ENCODE measurements around the gene XRN2.

XRN2 gene

DNA sequence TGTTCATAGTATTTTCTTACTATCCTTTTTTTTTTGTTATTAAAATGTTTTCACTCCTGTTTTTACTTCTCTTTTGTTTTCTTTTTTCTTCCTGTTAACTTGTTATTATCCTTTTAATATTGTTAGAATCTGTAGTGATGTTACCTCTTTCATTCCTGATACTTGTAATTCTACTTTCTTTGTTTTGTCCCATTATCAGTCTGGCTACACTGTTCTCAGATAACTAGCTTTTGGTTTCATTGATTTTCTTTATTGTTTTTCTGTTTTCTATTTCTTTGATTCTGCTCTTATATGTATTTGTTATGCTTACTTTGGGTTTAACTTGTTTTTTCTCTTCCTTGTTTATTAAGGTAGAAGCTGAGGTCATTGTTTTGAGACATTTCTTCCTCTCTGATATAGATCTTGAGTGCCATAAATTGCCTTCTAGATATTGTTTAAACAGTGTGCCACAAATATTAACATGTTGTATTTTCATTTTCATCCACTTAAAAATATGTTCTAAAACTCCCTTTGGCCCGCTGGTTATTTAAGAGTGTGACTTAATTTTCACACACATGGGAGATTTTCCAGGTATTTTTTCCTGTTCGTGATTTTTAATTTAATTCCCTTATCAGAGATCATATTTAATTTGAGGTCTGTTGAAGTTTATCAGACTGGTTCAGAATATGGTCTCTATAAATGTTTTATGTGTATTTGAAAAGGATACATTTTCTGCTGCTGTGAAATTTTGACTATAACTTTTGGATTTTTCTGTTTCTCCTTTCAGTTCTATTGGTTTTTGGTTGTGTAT is 6.7 kb downstream of the XRN2 start:
- H4K20me1 ChIP-seq (ENCODE audit: insufficient read depth, low read length): peaks cover 75% of the 10 kb centered on the region
- TF ChIP-seq, protein P1, sequence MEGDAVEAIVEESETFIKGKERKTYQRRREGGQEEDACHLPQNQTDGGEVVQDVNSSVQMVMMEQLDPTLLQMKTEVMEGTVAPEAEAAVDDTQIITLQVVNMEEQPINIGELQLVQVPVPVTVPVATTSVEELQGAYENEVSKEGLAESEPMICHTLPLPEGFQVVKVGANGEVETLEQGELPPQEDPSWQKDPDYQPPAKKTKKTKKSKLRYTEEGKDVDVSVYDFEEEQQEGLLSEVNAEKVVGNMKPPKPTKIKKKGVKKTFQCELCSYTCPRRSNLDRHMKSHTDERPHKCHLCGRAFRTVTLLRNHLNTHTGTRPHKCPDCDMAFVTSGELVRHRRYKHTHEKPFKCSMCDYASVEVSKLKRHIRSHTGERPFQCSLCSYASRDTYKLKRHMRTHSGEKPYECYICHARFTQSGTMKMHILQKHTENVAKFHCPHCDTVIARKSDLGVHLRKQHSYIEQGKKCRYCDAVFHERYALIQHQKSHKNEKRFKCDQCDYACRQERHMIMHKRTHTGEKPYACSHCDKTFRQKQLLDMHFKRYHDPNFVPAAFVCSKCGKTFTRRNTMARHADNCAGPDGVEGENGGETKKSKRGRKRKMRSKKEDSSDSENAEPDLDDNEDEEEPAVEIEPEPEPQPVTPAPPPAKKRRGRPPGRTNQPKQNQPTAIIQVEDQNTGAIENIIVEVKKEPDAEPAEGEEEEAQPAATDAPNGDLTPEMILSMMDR (IDR thresholded peaks at IDR 0.05; ENCODE audit: low read depth, low read length): no peak
- no peak for TF ChIP-seq EZH2phosphoT487 (IDR thresholded peaks at IDR 0.05; ENCODE audit: low read depth)
- H3K4me1 ChIP-seq (ENCODE audit: low read length): peaks cover 5% of the 10 kb centered on the region

DNA sequence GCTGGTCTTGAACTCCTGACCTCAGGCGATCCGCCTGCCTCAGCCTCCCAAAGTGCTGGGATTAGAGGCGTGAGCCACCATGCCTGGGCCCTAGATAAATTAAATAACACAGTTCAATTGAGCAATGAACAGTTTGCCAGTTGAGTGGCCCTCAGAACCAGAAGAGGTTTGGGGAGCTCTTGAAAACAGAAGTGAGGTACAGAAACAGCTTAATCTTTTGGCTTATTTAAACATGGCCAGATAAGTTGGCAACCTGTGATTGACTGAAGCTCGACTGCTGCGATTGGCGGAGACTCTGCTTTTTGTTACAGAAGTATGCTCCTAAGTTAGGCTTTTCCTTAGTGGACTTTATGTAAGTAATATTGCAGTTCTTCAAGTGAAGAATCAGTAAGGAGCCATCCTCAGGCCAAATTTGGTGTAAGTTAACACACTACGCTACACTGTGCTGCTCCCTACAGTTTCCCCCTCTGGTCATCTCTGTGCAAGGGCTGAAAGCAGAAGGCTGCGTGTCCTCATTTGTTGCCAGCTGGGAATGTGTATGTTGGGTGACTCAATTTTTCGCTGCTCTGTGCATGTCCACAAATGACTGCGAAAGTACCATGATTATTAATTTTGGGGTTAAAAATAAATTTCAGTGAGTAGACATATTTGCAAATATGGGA is 9.8 kb downstream of the XRN2 start:
- Histone ChIP-seq H3K4me3 (ENCODE audit: low read length) (no peak overlapping the region), H2AFZ (ENCODE audit: low read depth, low read length) (no peak overlapping the region), H4K20me1 (ENCODE audit: insufficient read depth, low read length) (peaks cover 95% of the 10 kb centered on the region), H3K27me3 (ENCODE audit: low read depth, low read length) (no peaks in the 10 kb centered on the region), H3K36me3 (replicated peaks; ENCODE audit: low read depth, low read length) (peaks cover 24% of the 10 kb centered on the region), H3K9me3 (ENCODE audit: insufficient read depth, low read length) (0 out of 2 replicates have a peak, but pooled peaks cover 3% of the 10 kb centered on the region), H3K4me2 (ENCODE audit: low read length) (no peak overlapping the region), H3K9ac (ENCODE audit: low read length) (no peak overlapping the region), H3K79me2 (ENCODE audit: low read length) (peaks cover 100% of the 10 kb centered on the region), H3K4me1 (ENCODE audit: low read length) (peaks cover 7% of the 10 kb centered on the region), H3K27ac (ENCODE audit: low read length) (no peak overlapping the region)
- TF ChIP-seq, protein P1 (IDR thresholded peaks at IDR 0.05; ENCODE audit: low read depth, low read length): no peak
- TF ChIP-seq EZH2phosphoT487 (IDR thresholded peaks at IDR 0.05; ENCODE audit: low read depth): no peak

More for the DNA sequence above, 6.7 kb downstream of the XRN2 start:
- Histone ChIP-seq H3K4me2 (ENCODE audit: low read length) (no peak overlapping the region), H3K79me2 (ENCODE audit: low read length) (peaks cover 100% of the 10 kb centered on the region), H3K4me3 (ENCODE audit: low read length) (no peak overlapping the region), H3K36me3 (replicated peaks; ENCODE audit: low read depth, low read length) (peaks cover 27% of the 10 kb centered on the region), H2AFZ (ENCODE audit: low read depth, low read length) (no peak overlapping the region), H3K27ac (ENCODE audit: low read length) (no peak overlapping the region), H3K9ac (ENCODE audit: low read length) (no peak overlapping the region), H3K9me3 (ENCODE audit: insufficient read depth, low read length) (no peaks in the 10 kb centered on the region), H3K27me3 (ENCODE audit: low read depth, low read length) (no peaks in the 10 kb centered on the region)

DNA sequence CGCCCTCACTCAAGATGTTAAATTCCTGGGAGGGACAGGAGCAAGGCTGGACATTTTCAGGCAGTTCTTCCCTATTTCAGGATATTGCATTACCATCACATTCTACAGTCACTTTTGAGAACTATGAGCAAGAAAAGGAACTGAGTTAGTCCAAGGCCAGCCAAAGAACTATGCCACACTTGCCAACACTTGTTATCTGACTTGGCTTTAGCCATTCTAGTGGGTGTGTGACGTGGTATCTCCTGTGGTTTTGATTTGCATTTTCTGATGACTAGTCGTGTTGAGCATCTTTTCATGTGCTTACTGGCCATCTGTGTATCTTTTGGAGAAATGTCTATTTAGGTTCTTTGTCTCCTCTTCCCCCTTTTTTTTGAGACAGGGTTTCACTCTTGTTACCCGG is 12.0 kb downstream of the XRN2 start:
- H3K4me2 ChIP-seq (ENCODE audit: low read length): no peak overlapping the region
- H3K4me1 ChIP-seq (ENCODE audit: low read length): peaks cover 7% of the 10 kb centered on the region
- TF ChIP-seq EZH2phosphoT487 (IDR thresholded peaks at IDR 0.05; ENCODE audit: low read depth): no peak
- TF ChIP-seq, protein P1 (IDR thresholded peaks at IDR 0.05; ENCODE audit: low read depth, low read length): no peak
- no peaks in the 10 kb centered on the region for H3K27me3 ChIP-seq (ENCODE audit: low read depth, low read length)
- H4K20me1 ChIP-seq (ENCODE audit: insufficient read depth, low read length): peaks cover 90% of the 10 kb centered on the region
- H3K79me2 ChIP-seq (ENCODE audit: low read length): peaks cover 100% of the 10 kb centered on the region
- H3K9ac ChIP-seq (ENCODE audit: low read length): no peak overlapping the region
- H2AFZ ChIP-seq (ENCODE audit: low read depth, low read length): no peak overlapping the region
- H3K27ac ChIP-seq (ENCODE audit: low read length): no peak overlapping the region
- H3K9me3 ChIP-seq (ENCODE audit: insufficient read depth, low read length): 0 out of 2 replicates have a peak, but pooled peaks cover 3% of the 10 kb centered on the region
- no peak overlapping the region for H3K4me3 ChIP-seq (ENCODE audit: low read length)
- H3K36me3 ChIP-seq (replicated peaks; ENCODE audit: low read depth, low read length): peaks cover 21% of the 10 kb centered on the region

DNA sequence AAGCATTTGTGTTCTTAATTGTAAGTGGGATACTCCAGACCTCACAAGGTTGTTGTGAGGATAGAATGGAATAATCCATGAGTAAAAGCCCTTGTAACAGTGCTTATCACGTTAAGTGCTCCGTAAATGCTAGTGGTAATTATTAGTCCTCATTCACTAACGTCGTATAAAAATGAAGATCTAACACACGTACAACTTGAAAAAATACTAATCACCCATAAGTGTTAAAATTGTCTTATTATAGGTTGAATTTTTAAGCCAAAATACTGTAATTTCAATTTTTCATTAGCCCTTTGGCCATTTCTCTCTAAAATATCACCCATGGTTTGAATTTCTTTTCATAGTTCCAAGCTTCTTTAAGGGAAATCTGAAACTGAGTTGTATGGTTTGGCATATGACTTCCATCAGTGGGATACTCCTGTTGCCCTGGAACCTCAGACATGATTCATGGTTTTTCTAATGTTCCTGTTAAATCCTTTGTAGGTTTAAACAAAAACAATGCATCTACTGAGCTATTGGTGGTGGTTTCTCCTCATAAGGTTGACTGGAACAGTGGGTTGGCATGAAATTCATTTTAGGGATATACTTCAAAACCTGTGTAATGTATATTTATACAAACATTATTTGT is 19.1 kb downstream of the XRN2 start:
- Histone ChIP-seq H3K27me3 (ENCODE audit: low read depth, low read length) (no peaks in the 10 kb centered on the region), H3K27ac (ENCODE audit: low read length) (no peak overlapping the region), H3K4me1 (ENCODE audit: low read length) (peaks cover 12% of the 10 kb centered on the region), H2AFZ (ENCODE audit: low read depth, low read length) (no peak overlapping the region), H3K9ac (ENCODE audit: low read length) (no peak overlapping the region), H3K4me2 (ENCODE audit: low read length) (no peak overlapping the region), H4K20me1 (ENCODE audit: insufficient read depth, low read length) (peaks cover 89% of the 10 kb centered on the region), H3K9me3 (ENCODE audit: insufficient read depth, low read length) (0 out of 2 replicates have a peak, but pooled peaks cover 3% of the 10 kb centered on the region), H3K36me3 (replicated peaks; ENCODE audit: low read depth, low read length) (peaks cover 20% of the 10 kb centered on the region), H3K79me2 (ENCODE audit: low read length) (peaks cover 100% of the 10 kb centered on the region), H3K4me3 (ENCODE audit: low read length) (no peak overlapping the region)
- no peak for TF ChIP-seq EZH2phosphoT487 (IDR thresholded peaks at IDR 0.05; ENCODE audit: low read depth)
- TF ChIP-seq, protein P1 (IDR thresholded peaks at IDR 0.05; ENCODE audit: low read depth, low read length): no peak

Data from OCI-LY3 (cell line).